GM18868 (cell line): ENCODE data around the gene ZMIZ1.

Experiments
- ATAC-seq: cut with Tn5 transposase; IDR thresholded peaks from one replicate; pipeline ENCODE4 v1.9.1; 2021; ENCODE audit warnings: mild to moderate bottlenecking, moderate library complexity; ENCODE audit not compliant: unreplicated experiment

The ZMIZ1 gene

GRCh38 chr10:79065091-79065551, 3.6 kb upstream of the ZMIZ1 start:
- ATAC-seq, result no peak

GRCh38 chr10:79065853-79066252, 2.9 kb upstream of the ZMIZ1 start:
- ATAC-seq, result no peak

GRCh38 chr10:79066411-79067240, 2.1 kb upstream of the ZMIZ1 start:
- ATAC-seq, result no peak

GRCh38 chr10:79067241-79068202, 1.2 kb upstream of the ZMIZ1 start:
- ATAC-seq, result no peak

- no peak for ATAC-seq
Measured at GRCh38 chr10:79068203-79068561, 584 bp upstream of the ZMIZ1 start.

- peak; percentile 23 for ATAC-seq
Measured at GRCh38 chr10:79069325-79070080, 737 bp downstream of the ZMIZ1 start.

- ATAC-seq, result no peak
Measured at GRCh38 chr10:79070081-79070605, 1.4 kb downstream of the ZMIZ1 start.

GRCh38 chr10:79070606-79071395, 2.0 kb downstream of the ZMIZ1 start:
- no peak for ATAC-seq

GRCh38 chr10:79071396-79071923, 2.7 kb downstream of the ZMIZ1 start:
- no peak for ATAC-seq

- no peak for ATAC-seq
Measured at GRCh38 chr10:79072041-79072441, 3.3 kb downstream of the ZMIZ1 start.

- ATAC-seq, result no peak
Measured at GRCh38 chr10:79072994-79073645, 4.4 kb downstream of the ZMIZ1 start.

GRCh38 chr10:79073784-79074432, 5.1 kb downstream of the ZMIZ1 start:
- ATAC-seq, result no peak

GRCh38 chr10:79074732-79075131, 6.0 kb downstream of the ZMIZ1 start:
- ATAC-seq, result no peak

GRCh38 chr10:79075418-79075817, 6.7 kb downstream of the ZMIZ1 start:
- peak; percentile 29 for ATAC-seq

- no peak for ATAC-seq
Measured at GRCh38 chr10:79077488-79078173, 8.9 kb downstream of the ZMIZ1 start.

- no peak for ATAC-seq
Measured at GRCh38 chr10:79078367-79079053, 9.7 kb downstream of the ZMIZ1 start.

- ATAC-seq, result no peak
Measured at GRCh38 chr10:79079054-79079397, 10.3 kb downstream of the ZMIZ1 start.
